ENCODE data around the gene ACOX2. TPM values are rescaled to one million over a fixed set of nuclear protein-coding genes. Genes with fewer than 3 reads are reported as not detected.

Gene ACOX2
- total and polyA plus RNA-seq, 2 donors (not counting 1 experiment from before 2014, with no cell fraction given) = 19.0 to 20.5 TPM

DNA sequence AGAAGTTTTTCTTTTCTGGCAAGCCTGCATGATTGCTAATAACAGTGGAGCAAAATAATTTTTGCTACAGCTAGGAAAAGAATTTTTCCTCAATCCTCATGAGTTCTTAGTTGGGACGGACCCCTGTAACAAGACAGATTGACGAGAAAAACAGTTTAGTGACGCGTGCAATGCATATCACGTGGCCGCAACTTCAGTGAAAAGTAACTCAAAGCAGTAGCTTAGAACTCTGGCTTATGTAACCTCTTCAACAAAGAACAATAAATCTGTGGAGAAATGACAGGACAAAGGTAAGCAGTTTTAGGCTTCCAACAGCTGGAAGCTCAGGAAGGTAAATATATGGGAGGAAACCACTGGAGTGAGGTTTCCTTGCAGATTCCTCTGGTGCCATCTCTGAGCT, 20.5 kb upstream of the ACOX2 start:
- Histone ChIP-seq H3K4me1 (ENCODE audit: control insufficient read depth, extremely low read depth, insufficient read depth, low read length) (peaks cover 6% of the 10 kb centered on the region), H3K27me3 (ENCODE audit: control insufficient read depth, insufficient read depth, low read length) (no peaks in the 10 kb centered on the region), H4K20me1 (ENCODE audit: control insufficient read depth, extremely low read depth, insufficient read depth, low read length) (no peaks in the 10 kb centered on the region), H3K9ac (ENCODE audit: insufficient read depth, low read length) (no peak overlapping the region), H3K4me2 (ENCODE audit: extremely low read depth, insufficient read depth, low read length) (no peak overlapping the region), H3K79me2 (ENCODE audit: control insufficient read depth, insufficient read depth, low read length) (no peaks in the 10 kb centered on the region), H3K4me3 (replicated peaks in 1 of 4; ENCODE audit: control extremely low read depth in 1 of 4, insufficient read depth in 1 of 4, low read depth in 3 of 4, low read length in 4 of 4) (no peak overlapping the region), H3K27ac (ENCODE audit: insufficient read depth, low read length) (no peak overlapping the region), H3K9me3 (ENCODE audit: control insufficient read depth, insufficient read depth, low read depth, low read length) (no peaks in the 10 kb centered on the region), H2AFZ (ENCODE audit: low read length) (no peak overlapping the region), H3K36me3 (ENCODE audit: control insufficient read depth, insufficient read depth, low read length) (no peaks in the 10 kb centered on the region)
- DNase-seq (ENCODE audit: low read depth in 2 of 2) = no peak
- TF ChIP-seq EZH2 (IDR thresholded peaks at IDR 0.05; ENCODE audit: low read length, missing control alignments) = no peak
- TF ChIP-seq, protein P1, sequence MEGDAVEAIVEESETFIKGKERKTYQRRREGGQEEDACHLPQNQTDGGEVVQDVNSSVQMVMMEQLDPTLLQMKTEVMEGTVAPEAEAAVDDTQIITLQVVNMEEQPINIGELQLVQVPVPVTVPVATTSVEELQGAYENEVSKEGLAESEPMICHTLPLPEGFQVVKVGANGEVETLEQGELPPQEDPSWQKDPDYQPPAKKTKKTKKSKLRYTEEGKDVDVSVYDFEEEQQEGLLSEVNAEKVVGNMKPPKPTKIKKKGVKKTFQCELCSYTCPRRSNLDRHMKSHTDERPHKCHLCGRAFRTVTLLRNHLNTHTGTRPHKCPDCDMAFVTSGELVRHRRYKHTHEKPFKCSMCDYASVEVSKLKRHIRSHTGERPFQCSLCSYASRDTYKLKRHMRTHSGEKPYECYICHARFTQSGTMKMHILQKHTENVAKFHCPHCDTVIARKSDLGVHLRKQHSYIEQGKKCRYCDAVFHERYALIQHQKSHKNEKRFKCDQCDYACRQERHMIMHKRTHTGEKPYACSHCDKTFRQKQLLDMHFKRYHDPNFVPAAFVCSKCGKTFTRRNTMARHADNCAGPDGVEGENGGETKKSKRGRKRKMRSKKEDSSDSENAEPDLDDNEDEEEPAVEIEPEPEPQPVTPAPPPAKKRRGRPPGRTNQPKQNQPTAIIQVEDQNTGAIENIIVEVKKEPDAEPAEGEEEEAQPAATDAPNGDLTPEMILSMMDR (conservative IDR thresholded peaks at IDR 0.05 in 1 of 2, IDR thresholded peaks at IDR 0.05 in 1 of 2; ENCODE audit: low read depth in 1 of 2, low read length in 2 of 2) = no peak

DNA sequence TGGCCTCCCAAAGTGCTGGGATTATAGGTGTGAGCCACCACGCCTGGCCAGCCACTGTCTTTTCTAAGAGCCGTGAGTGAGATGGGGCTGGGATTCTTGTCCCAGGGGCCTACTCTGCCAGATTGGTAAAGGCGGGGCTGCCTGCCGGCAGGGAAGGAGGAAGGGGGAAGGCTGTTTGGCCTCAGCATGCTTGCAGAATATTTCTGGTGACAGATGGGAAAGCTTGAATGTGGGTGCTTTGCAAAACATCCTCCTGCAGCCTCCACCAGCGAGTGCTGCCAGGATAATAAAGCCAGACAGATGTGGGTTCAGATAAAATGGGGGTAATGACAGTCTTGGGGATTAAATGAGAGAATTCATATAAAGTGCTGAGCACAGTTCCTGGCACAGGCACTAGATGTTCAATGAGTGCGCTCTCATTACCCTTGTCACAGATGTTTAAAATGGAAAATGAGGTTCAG, 19.8 kb upstream of the ACOX2 start:
- H3K27ac ChIP-seq (ENCODE audit: insufficient read depth, low read length) = no peak overlapping the region
- H2AFZ ChIP-seq (ENCODE audit: low read length) = no peak overlapping the region
- no peaks in the 10 kb centered on the region for H3K9me3 ChIP-seq (ENCODE audit: control insufficient read depth, insufficient read depth, low read depth, low read length)
- H3K79me2 ChIP-seq (ENCODE audit: control insufficient read depth, insufficient read depth, low read length) = no peaks in the 10 kb centered on the region
- H3K4me2 ChIP-seq (ENCODE audit: extremely low read depth, insufficient read depth, low read length) = no peak overlapping the region
- TF ChIP-seq, protein P1 (conservative IDR thresholded peaks at IDR 0.05 in 1 of 2, IDR thresholded peaks at IDR 0.05 in 1 of 2; ENCODE audit: low read depth in 1 of 2, low read length in 2 of 2) = no peak
- TF ChIP-seq EZH2 (IDR thresholded peaks at IDR 0.05; ENCODE audit: low read length, missing control alignments) = no peak
- no peak overlapping the region for H3K9ac ChIP-seq (ENCODE audit: insufficient read depth, low read length)
- H3K27me3 ChIP-seq (ENCODE audit: control insufficient read depth, insufficient read depth, low read length) = no peaks in the 10 kb centered on the region
- no peaks in the 10 kb centered on the region for H4K20me1 ChIP-seq (ENCODE audit: control insufficient read depth, extremely low read depth, insufficient read depth, low read length)
- DNase-seq (ENCODE audit: low read depth in 2 of 2) = no peak
- H3K36me3 ChIP-seq (ENCODE audit: control insufficient read depth, insufficient read depth, low read length) = no peaks in the 10 kb centered on the region
- peaks cover 6% of the 10 kb centered on the region for H3K4me1 ChIP-seq (ENCODE audit: control insufficient read depth, extremely low read depth, insufficient read depth, low read length)
- H3K4me3 ChIP-seq (replicated peaks in 1 of 4; ENCODE audit: control extremely low read depth in 1 of 4, insufficient read depth in 1 of 4, low read depth in 3 of 4, low read length in 4 of 4) = no peak overlapping the region

DNA sequence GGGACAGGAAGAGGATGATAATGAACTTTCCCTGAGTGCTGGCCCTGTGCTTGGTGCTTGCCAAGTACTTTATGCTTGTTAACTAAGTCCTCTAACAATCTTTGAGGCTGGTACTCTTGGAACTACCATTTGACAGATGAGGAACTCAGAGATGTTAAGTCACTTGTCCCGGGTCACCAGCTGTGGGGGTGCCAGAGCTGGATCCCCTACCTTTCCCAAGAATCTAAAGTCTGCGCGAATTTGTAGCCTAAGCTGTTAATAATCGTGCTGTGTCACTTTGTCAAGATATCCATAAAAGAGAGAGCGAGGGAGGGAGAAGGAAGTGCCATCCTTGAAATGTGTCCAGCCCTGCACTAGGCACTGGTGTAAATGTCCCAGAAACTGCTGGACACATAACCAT, 19.0 kb upstream of the ACOX2 start:
- H3K4me3 ChIP-seq (replicated peaks in 1 of 4; ENCODE audit: control extremely low read depth in 1 of 4, insufficient read depth in 1 of 4, low read depth in 3 of 4, low read length in 4 of 4) = no peak overlapping the region
- peaks cover 3% of the 10 kb centered on the region for H3K4me1 ChIP-seq (ENCODE audit: control insufficient read depth, extremely low read depth, insufficient read depth, low read length)
- DNase-seq (ENCODE audit: low read depth in 2 of 2) = no peak
- H2AFZ ChIP-seq (ENCODE audit: low read length) = no peak overlapping the region
- no peak for TF ChIP-seq EZH2 (IDR thresholded peaks at IDR 0.05; ENCODE audit: low read length, missing control alignments)
- no peak overlapping the region for H3K27ac ChIP-seq (ENCODE audit: insufficient read depth, low read length)
- no peaks in the 10 kb centered on the region for H3K27me3 ChIP-seq (ENCODE audit: control insufficient read depth, insufficient read depth, low read length)
- no peaks in the 10 kb centered on the region for H3K79me2 ChIP-seq (ENCODE audit: control insufficient read depth, insufficient read depth, low read length)
- no peaks in the 10 kb centered on the region for H3K9me3 ChIP-seq (ENCODE audit: control insufficient read depth, insufficient read depth, low read depth, low read length)
- H4K20me1 ChIP-seq (ENCODE audit: control insufficient read depth, extremely low read depth, insufficient read depth, low read length) = no peaks in the 10 kb centered on the region
- H3K4me2 ChIP-seq (ENCODE audit: extremely low read depth, insufficient read depth, low read length) = no peak overlapping the region
- H3K9ac ChIP-seq (ENCODE audit: insufficient read depth, low read length) = no peak overlapping the region
- no peaks in the 10 kb centered on the region for H3K36me3 ChIP-seq (ENCODE audit: control insufficient read depth, insufficient read depth, low read length)
